Stimulated activated effector memory CD8-positive, alpha-beta T cell treated with anti-CD3 and anti-CD28 coated beads, Interleukin-12 subunit alpha, Interleukin-12 subunit beta, amount 100 ng/mL, for 72 hours (primary cell): Measurements from ENCODE around the gene PTPN11.

Source experiments
- ATAC-seq: fragments of 150-1000 bp; cut with Tn5 transposase; 2 replicates; pipeline ENCODE4 v1.10.0; 2021
- DNase-seq, 2 donors: peaks; one replicate each; pipeline ENCODE4 v3.0.0; 2021 to 2022; ENCODE audit warnings: low spot score in 2 of 2
- H3K27ac Mint-ChIP-seq: one replicate; pipeline ENCODE4 v1.8.0; 2022; ENCODE audit warnings: mild to moderate bottlenecking, mixed read lengths
- H3K36me3 Mint-ChIP-seq: one replicate; pipeline ENCODE4 v1.8.0; 2022; ENCODE audit warnings: mild to moderate bottlenecking, mixed read lengths
- H3K4me1 Mint-ChIP-seq: one replicate; pipeline ENCODE4 v1.8.0; 2022; ENCODE audit warnings: mixed read lengths
- H3K4me3 Mint-ChIP-seq: one replicate; pipeline ENCODE4 v1.8.0; 2022; ENCODE audit warnings: mild to moderate bottlenecking, mixed read lengths
- H3K9me3 Mint-ChIP-seq: one replicate; pipeline ENCODE4 v1.8.0; 2022; ENCODE audit warnings: mixed read lengths

PTPN11 gene

DNA sequence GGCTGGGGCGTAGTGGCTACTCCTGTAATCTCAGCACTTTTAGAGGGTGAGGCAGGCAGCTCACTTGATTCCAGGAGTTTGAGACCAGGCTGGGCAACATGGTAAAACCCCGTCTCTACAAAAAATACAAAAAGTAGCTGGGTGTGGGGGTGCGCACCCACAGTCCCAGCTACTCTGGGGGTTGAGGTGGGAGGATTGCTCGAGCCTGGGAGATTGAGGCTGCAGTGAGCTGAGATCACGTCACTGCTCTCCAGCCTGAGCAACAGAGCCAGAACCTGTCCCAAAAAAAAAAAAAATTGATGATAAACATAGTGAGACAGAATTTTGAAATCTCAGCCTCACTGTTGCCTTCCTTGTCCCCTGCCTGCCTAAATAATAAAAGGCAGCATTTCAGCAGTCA lies 40.0 kb downstream of the PTPN11 start:
- Mint-ChIP-seq H3K4me1 (no peaks in the 10 kb centered on the region), H3K27ac (no peak overlapping the region), H3K36me3 (peaks cover 84% of the 10 kb centered on the region), H3K9me3 (no peaks in the 10 kb centered on the region), H3K4me3 (no peak overlapping the region)
- DNase-seq (no peak), ATAC-seq (no peak)

DNA sequence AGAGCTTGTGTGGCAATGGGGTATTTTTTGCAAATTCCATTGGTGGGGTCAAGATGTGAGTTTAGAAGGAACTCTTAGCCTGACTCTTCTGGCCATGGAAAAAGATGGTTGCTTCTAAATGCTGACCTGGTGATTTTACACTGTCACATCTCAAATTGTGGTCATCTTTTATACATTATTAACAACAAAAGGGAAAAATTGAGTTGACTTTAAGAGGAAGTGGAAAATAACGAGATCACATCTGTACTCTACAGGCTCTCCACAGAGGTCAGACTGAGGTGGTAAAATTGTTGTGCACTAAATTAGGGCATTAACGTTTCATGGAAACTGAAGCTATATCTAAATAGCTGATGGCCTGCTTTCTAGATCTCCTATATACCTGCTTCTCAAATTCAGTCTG lies 44.7 kb downstream of the PTPN11 start:
- Mint-ChIP-seq H3K27ac (peak overlapping the region; percentile 34), H3K36me3 (peaks cover 74% of the 10 kb centered on the region), H3K4me1 (peaks cover 5% of the 10 kb centered on the region), H3K4me3 (no peak overlapping the region), H3K9me3 (no peaks in the 10 kb centered on the region)
- DNase-seq (no peak), ATAC-seq (no peak)

DNA sequence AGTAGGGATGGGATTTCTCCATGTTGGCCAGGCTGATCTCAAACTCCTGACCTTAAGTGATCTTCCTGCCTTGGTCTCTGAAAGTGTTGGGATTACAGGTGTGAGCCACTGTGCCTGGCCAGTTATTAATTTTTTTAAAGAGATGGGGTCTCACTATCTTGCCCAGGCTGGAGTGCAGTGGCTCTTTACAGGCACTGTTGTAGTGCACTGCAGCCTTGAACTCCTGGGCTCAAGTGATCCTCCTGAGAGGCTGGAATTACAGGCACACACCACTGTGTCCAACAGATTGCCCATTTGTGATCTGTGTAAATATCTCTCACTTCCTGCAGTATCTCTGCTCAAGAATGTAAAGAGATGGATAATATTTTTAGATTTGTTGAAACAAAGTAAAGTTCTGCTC lies 45.9 kb downstream of the PTPN11 start:
- ATAC-seq (no peak), DNase-seq (no peak)
- Mint-ChIP-seq H3K4me1 (peaks cover 5% of the 10 kb centered on the region), H3K27ac (no peak overlapping the region), H3K36me3 (peaks cover 74% of the 10 kb centered on the region), H3K9me3 (no peaks in the 10 kb centered on the region), H3K4me3 (no peak overlapping the region)

DNA sequence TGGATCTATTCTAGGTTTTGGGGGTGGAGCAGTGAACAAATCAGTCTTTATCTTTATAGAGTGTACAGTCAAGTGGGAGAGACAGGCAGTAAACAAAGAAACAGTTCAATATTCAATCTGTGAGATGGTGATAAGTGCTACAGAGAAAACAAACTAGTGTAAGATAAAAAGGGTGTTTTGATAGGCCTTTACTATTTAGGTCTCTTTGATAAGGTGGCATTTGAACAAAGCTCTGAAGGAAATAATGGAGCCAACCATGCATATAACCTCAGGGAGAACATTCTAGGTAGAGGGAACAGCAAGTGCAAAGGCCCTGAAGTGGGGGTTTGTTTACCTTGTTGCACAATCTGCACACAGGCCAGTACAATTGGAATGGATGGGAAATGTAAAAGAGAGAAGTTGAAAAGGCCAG lies 47.3 kb downstream of the PTPN11 start:
- H3K9me3 Mint-ChIP-seq = no peaks in the 10 kb centered on the region
- H3K4me3 Mint-ChIP-seq = no peak overlapping the region
- no peak overlapping the region for H3K27ac Mint-ChIP-seq
- H3K4me1 Mint-ChIP-seq = peaks cover 5% of the 10 kb centered on the region
- ATAC-seq (no peak), DNase-seq (no peak)
- H3K36me3 Mint-ChIP-seq = peaks cover 63% of the 10 kb centered on the region

DNA sequence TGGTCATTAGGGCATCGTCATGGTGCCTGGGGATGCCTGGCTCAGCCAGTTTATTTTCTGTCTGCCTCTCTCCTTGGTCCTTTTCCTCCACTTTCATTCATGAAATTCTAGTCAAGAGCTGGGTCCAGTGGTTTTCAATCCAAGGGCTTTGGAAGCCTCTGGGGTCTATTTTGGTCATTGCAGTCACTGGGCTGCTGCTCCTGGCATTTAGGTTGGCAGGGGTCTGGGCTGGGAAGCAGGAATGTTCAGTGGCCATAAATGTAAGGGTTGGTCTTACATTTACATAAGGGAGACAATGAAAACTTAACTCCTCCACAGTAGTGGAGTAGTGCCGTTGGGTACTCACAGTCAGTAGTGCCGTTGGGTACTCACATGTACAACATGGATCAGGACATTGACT lies 48.1 kb downstream of the PTPN11 start:
- DNase-seq = no peak
- H3K4me3 Mint-ChIP-seq = no peak overlapping the region
- H3K36me3 Mint-ChIP-seq = peaks cover 63% of the 10 kb centered on the region
- H3K27ac Mint-ChIP-seq = peak overlapping the region; percentile 69
- no peaks in the 10 kb centered on the region for H3K9me3 Mint-ChIP-seq
- ATAC-seq = no peak
- H3K4me1 Mint-ChIP-seq = peaks cover 5% of the 10 kb centered on the region

DNA sequence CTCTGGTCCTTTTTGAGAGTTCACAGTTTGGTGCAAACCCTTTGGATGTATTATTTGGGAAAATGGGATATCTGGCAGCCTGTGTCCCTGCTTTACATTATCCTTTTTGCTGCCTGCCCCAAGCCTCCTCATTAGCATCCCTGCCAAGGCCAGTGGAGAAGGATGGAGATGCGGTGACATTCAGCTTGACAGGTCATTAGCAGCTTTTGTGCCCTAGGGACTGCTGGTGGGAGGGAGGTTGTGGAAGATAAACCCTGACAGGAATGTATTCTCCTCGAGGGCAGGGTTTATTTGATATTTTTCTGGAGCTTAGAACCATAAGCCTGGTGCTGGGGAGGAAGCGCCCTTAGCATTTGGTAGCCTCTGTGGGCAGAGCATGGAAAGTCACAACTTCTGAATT lies 49.3 kb downstream of the PTPN11 start:
- Mint-ChIP-seq H3K27ac (no peak overlapping the region), H3K4me1 (peaks cover 5% of the 10 kb centered on the region), H3K36me3 (peaks cover 73% of the 10 kb centered on the region), H3K9me3 (no peaks in the 10 kb centered on the region), H3K4me3 (no peak overlapping the region)
- ATAC-seq (no peak), DNase-seq (no peak)

DNA sequence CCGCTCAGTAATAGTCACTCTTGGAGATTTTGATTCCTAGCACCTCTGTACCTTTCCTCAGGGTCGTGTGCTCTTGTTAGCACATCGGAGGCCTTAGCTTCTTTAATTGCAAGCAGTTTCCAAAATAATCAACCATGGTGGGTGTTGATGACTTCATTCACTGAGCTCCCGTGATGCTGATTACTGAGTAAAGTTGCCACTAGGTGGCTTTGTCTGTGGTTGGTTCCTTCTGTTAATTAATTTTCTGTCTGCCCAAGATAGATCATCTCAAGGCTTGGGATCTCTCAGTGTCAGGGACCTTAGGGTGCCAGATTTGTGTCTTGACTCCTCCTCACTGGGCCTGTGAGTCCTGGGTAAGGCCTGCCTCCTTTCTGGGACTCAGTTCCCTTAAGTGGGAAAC lies 54.3 kb downstream of the PTPN11 start:
- H3K27ac Mint-ChIP-seq = peak overlapping the region; percentile 34
- no peaks in the 10 kb centered on the region for H3K9me3 Mint-ChIP-seq
- H3K36me3 Mint-ChIP-seq = peaks cover 89% of the 10 kb centered on the region
- ATAC-seq (peak; percentile 16), DNase-seq (no peak)
- H3K4me1 Mint-ChIP-seq = no peaks in the 10 kb centered on the region
- no peak overlapping the region for H3K4me3 Mint-ChIP-seq

DNA sequence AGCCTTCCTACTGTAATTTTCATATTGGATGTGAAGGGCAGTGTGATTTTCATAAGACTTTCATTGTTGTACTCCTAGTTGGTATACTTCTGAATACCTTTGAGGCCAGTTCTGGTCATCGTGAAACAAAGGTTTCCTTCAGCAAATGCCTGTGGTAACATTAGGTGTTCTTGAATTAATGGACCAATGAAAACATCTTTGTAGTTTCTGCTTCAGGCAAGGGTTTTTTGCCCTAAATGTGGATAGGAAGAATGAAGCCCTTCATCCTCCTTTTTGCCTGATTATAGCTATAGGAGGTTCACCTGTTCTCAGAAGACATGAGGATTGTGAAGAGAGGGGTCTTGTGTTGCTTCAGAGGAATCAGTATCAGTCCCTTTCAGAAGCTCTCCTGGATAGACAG lies 60.7 kb downstream of the PTPN11 start:
- peaks cover 100% of the 10 kb centered on the region for H3K36me3 Mint-ChIP-seq
- DNase-seq (no peak), ATAC-seq (no peak)
- no peak overlapping the region for H3K4me3 Mint-ChIP-seq
- no peaks in the 10 kb centered on the region for H3K9me3 Mint-ChIP-seq
- H3K4me1 Mint-ChIP-seq = no peaks in the 10 kb centered on the region
- no peak overlapping the region for H3K27ac Mint-ChIP-seq

DNA sequence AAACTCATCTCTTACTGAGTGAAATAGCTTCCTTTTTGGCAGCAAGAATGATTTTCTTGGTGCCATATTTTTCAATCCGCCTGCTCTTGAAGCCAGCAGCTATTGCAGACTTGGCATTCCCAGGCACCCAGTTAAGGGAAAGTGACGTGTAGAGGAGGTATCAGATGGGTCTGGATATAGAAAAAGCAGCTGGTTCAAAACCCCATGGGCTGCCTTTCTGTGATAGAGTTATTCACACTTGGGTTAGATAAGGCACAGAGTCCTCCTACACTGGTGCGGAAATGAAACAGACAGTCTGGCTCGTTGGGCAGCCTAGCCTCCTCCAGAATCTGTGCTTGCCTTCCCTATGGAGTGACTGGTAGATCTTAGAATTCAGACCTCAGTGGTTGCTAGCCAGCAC lies 62.2 kb downstream of the PTPN11 start:
- Mint-ChIP-seq H3K36me3 (peaks cover 100% of the 10 kb centered on the region), H3K4me1 (no peaks in the 10 kb centered on the region), H3K27ac (no peak overlapping the region), H3K9me3 (no peaks in the 10 kb centered on the region), H3K4me3 (no peak overlapping the region)
- ATAC-seq = no peak
- no peak for DNase-seq

DNA sequence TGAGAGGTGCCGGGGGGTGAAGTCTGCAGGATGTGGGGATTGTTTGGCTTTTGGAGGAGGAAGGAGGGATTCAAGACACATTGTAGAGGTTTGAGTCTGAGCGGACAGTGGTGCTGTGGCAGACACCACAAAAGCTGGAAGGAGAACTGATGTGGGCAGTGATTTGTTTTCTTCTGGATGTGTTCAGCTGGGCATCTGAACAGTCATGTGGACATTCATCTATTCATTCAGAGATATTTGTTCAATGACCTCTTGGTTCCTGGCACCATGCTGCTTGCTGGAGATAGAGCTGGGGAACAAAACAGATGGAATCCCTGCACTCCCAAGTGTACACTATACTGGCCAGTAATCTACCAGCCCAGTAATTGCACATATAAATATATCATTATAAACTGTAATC lies 64.0 kb downstream of the PTPN11 start:
- no peaks in the 10 kb centered on the region for H3K4me1 Mint-ChIP-seq
- no peaks in the 10 kb centered on the region for H3K9me3 Mint-ChIP-seq
- no peak overlapping the region for H3K4me3 Mint-ChIP-seq
- H3K27ac Mint-ChIP-seq = no peak overlapping the region
- peaks cover 100% of the 10 kb centered on the region for H3K36me3 Mint-ChIP-seq
- ATAC-seq (no peak), DNase-seq (no peak)

DNA sequence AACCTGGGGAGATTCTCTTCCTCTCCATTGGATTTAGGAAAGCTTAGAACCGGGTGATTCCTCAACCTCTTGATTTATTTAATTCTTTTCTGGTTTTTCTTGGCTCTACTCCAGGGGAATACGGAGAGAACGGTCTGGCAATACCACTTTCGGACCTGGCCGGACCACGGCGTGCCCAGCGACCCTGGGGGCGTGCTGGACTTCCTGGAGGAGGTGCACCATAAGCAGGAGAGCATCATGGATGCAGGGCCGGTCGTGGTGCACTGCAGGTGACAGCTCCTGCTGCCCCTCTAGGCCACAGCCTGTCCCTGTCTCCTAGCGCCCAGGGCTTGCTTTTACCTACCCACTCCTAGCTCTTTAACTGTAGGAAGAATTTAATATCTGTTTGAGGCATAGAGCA lies 67.6 kb downstream of the PTPN11 start:
- ATAC-seq = no peak
- no peak overlapping the region for H3K27ac Mint-ChIP-seq
- DNase-seq = no peak
- H3K4me3 Mint-ChIP-seq = no peak overlapping the region
- no peaks in the 10 kb centered on the region for H3K4me1 Mint-ChIP-seq
- no peaks in the 10 kb centered on the region for H3K9me3 Mint-ChIP-seq
- H3K36me3 Mint-ChIP-seq = peaks cover 100% of the 10 kb centered on the region

DNA sequence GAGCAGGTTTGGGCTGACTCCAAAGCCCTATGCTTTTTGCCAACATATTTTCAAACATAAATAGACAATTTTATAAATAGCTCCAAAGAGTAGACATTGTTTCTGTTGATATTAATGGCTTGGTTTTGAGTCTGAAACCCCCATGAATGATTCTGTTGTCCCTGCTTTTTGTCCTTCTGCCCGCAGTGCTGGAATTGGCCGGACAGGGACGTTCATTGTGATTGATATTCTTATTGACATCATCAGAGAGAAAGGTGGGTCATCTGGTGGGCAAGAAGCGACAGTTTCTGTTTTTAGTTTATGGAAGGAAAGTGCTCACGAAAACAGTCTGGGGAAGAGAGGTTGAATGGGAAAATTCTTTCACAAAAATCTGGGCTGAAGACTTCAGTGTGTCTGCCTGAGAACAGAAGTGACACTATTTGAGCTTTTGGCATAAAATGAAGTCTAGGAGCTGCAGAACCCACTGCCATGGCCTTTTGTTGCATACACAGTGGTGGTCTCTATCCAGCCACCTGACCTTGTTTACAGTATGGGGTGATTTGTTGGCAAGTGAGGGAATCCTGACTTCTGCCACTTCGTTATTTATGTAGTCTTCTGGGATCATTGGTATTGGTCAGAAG lies 69.6 kb downstream of the PTPN11 start:
- H3K4me1 Mint-ChIP-seq = no peaks in the 10 kb centered on the region
- DNase-seq (no peak), ATAC-seq (no peak)
- H3K36me3 Mint-ChIP-seq = peaks cover 100% of the 10 kb centered on the region
- no peak overlapping the region for H3K4me3 Mint-ChIP-seq
- H3K9me3 Mint-ChIP-seq = no peaks in the 10 kb centered on the region
- no peak overlapping the region for H3K27ac Mint-ChIP-seq

DNA sequence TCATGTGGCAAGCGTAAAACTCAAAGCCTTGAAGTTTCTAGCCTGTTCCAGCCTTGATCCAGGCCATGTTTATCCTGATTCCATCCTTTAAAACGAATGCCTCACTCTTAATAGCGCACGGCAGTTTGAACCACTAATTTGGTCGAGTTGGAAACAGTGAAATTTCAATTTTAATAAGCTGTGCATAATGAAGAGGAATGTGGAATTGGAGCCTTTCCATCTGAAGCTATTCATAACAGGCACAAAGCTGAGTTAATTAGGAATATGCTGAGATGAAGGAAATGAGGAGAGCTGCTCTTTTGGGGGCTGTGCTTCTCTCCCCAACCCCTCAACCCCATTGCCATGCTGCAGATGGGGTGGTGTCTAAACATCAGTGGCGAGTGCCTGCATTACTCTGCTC lies 70.7 kb downstream of the PTPN11 start:
- no peak for DNase-seq

DNA sequence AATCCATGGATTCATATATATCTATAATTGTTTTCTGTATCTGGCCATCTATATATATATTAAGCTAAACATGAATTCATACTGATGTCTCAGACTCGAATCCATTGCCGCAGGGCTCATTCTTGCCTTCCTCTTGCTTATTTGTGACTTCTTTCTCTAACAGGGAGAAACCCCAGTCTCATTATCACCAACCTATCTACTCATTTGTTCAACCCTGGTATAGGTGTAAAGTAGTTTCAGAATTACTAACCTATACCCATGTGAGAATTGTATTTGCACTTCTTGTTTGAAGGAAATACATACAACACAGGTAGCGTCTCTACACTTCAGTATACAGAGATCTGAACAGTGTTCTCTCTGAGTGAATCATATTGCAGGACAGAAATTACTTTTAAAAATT lies 77.7 kb downstream of the PTPN11 start:
- peak overlapping the region; percentile 2 for H3K4me3 Mint-ChIP-seq
- peaks cover 96% of the 10 kb centered on the region for H3K36me3 Mint-ChIP-seq
- H3K9me3 Mint-ChIP-seq = no peaks in the 10 kb centered on the region
- ATAC-seq = peak; percentile 98
- H3K27ac Mint-ChIP-seq = peak overlapping the region; percentile 40
- peak in 1 of 2 donors; percentile 59 for DNase-seq
- H3K4me1 Mint-ChIP-seq = peaks cover 24% of the 10 kb centered on the region

More for the DNA sequence above, 70.7 kb downstream of the PTPN11 start:
- H3K4me1 Mint-ChIP-seq = peaks cover 4% of the 10 kb centered on the region
- no peak overlapping the region for H3K27ac Mint-ChIP-seq
- H3K9me3 Mint-ChIP-seq = no peaks in the 10 kb centered on the region
- no peak for ATAC-seq
- peaks cover 100% of the 10 kb centered on the region for H3K36me3 Mint-ChIP-seq
- no peak overlapping the region for H3K4me3 Mint-ChIP-seq

DNA sequence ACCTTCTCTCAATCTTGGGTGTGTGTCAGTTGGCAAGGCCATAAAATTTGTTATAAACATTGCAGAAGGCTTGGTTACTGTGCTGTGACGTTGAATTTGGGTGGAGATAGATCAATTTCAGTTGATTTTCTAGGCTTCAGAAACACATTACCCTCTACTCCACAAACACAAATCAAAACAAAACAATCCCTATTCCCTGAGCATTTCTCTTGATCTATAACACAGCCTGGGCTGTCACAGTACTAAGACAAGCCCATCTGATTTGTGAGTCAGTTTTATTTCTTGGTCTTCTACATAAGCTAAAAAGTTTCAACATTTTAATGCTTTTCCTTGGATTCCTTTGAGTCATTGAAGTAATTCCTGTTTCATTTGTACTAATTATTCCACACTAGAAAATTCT lies 79.8 kb downstream of the PTPN11 start:
- ATAC-seq = no peak
- no peak for DNase-seq
- Mint-ChIP-seq H3K27ac (no peak overlapping the region), H3K4me3 (no peak overlapping the region), H3K9me3 (no peaks in the 10 kb centered on the region), H3K36me3 (peaks cover 96% of the 10 kb centered on the region), H3K4me1 (peaks cover 24% of the 10 kb centered on the region)

DNA sequence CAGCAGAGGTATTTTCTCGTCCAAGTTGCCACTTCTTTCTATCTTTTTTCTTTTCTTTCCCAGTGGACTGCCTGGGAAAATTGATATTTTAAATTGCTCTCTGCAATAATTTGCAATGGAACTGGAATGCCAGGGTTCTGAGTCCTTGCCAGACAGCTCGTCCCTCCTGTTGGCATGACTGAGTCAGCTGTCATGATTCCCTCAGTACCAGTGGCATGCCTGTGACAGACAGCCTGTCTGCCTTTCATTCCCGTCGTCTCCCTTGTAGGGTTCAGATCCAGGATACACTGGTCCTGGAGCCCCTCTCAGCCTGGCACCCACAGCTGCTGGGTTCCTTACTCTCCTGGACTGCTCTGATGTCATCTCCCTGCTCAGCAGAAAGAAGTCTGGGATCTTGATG lies 84.8 kb downstream of the PTPN11 start:
- ATAC-seq (no peak), DNase-seq (no peak)
- no peak overlapping the region for H3K4me3 Mint-ChIP-seq
- peak overlapping the region; percentile 80 for H3K27ac Mint-ChIP-seq
- no peaks in the 10 kb centered on the region for H3K4me1 Mint-ChIP-seq
- no peaks in the 10 kb centered on the region for H3K9me3 Mint-ChIP-seq
- peaks cover 97% of the 10 kb centered on the region for H3K36me3 Mint-ChIP-seq
